K562 (cell line): ENCODE measurements around the gene CARD14. TPM values are rescaled to one million over a fixed set of nuclear protein-coding genes. Genes with fewer than 3 reads are reported as not detected.

ENCODE experiments used
- CEBPB ChIP-seq: fragments of 450-650 bp; IDR thresholded peaks from 2 replicates; pipeline ENCODE4 v1.6.1; 2016; ENCODE audit warnings: missing genetic modification characterization, missing compliant biosample characterization
- PRMT5 ChIP-seq: sonication (generic); formaldehyde crosslinking; IDR thresholded peaks from 2 replicates; pipeline ENCODE4 v1.5.0; 2020; ENCODE audit warnings: missing genetic modification reagents
- ZNF133 ChIP-seq: fragments of 250-450 bp; sonication (Bioruptor Pico); IDR thresholded peaks from 2 replicates; pipeline ENCODE4 v1.4.0; 2020; ENCODE audit warnings: mild to moderate bottlenecking
- ZNF224 ChIP-seq: sonication (generic); formaldehyde crosslinking; IDR thresholded peaks from 2 replicates; pipeline ENCODE4 v1.8.0; 2022; ENCODE audit warnings: mild to moderate bottlenecking, missing genetic modification reagents
- polyA plus RNA-seq, 8 experiments: library from polyadenylated mRNA; depleted of rRNA in 4 of 8; stranded (reverse) in 5 of 8; unstranded in 3 of 8; fragments of >200 nt; fragmentation: Nextera tagmentation in 2 of 8; fragmentation: Illumina TruSeq in 1 of 8; extraction: Ambion mirVana in 2 of 8; extraction: Trizol in 1 of 8; gene quantifications; 2 replicates each; pipeline versions ENCODE4 v1.2.1 to v1.2.3, GENCODE V29; 2011 to 2014; ENCODE audit warnings: inconsistent platforms in 1 of 8, missing spikeins in 1 of 8
- total RNA-seq, 7 experiments: library from RNA; depleted of rRNA in 6 of 7; stranded (reverse); fragments of >200 nt in 6 of 7; fragmentation: Illumina TruSeq in 2 of 7; extraction: Trizol in 2 of 7; gene quantifications; 2 replicates each; pipeline versions ENCODE4 v1.2.1 to v1.2.3, GENCODE V29; 2011 to 2021; ENCODE audit warnings: low replicate concordance in 1 of 7
- TF ChIP-seq, protein P1 (sequence below): IDR thresholded peaks from 2 replicates; pipeline ENCODE4 v1.6.1; 2011; ENCODE audit warnings: borderline replicate concordance, low read depth, mild to moderate bottlenecking, moderate library complexity, low read length; ENCODE audit not compliant: insufficient read depth, poor library complexity, severe bottlenecking
- TF ChIP-seq, protein P2 (sequence below), 2 experiments: IDR thresholded peaks in 1 of 2; conservative IDR thresholded peaks in 1 of 2; 2 replicates each; pipeline ENCODE4 v1.6.1; 2016; ENCODE audit warnings: low read depth in 2 of 2, mild to moderate bottlenecking in 1 of 2, missing compliant biosample characterization in 1 of 2, missing genetic modification characterization in 1 of 2, moderate library complexity in 1 of 2

Gene CARD14
- total and polyA plus RNA-seq, 9 of the 15 experiments (the other 6 are each of a cell fraction or from before 2014, with no cell fraction given), result not detected

DNA sequence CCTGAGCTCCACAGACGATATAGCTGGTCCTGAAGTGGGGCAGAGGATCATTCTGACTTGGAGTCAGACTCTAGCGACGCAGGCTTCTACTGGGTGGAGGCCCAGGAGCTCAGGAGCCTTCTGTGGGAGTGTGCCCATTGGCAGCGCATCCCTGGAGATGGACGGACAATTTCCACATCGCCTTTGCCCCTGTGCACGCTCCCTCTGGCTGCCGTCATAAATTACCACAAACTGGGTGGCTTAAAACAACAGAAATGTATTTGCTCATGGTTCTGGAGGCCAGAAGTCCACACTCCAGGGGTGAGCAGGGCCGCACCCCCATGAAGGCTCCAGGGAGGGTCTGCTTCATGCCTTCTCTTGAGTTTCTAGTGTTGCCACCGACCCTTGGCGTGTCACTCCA is 6.9 kb downstream of the CARD14 start (continued):
- TF ChIP-seq, protein P1, sequence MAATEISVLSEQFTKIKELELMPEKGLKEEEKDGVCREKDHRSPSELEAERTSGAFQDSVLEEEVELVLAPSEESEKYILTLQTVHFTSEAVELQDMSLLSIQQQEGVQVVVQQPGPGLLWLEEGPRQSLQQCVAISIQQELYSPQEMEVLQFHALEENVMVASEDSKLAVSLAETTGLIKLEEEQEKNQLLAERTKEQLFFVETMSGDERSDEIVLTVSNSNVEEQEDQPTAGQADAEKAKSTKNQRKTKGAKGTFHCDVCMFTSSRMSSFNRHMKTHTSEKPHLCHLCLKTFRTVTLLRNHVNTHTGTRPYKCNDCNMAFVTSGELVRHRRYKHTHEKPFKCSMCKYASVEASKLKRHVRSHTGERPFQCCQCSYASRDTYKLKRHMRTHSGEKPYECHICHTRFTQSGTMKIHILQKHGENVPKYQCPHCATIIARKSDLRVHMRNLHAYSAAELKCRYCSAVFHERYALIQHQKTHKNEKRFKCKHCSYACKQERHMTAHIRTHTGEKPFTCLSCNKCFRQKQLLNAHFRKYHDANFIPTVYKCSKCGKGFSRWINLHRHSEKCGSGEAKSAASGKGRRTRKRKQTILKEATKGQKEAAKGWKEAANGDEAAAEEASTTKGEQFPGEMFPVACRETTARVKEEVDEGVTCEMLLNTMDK, result no peak
- TF ChIP-seq ZNF224 (CRISPR knock-in tag), result no peak
- TF ChIP-seq, protein P2, sequence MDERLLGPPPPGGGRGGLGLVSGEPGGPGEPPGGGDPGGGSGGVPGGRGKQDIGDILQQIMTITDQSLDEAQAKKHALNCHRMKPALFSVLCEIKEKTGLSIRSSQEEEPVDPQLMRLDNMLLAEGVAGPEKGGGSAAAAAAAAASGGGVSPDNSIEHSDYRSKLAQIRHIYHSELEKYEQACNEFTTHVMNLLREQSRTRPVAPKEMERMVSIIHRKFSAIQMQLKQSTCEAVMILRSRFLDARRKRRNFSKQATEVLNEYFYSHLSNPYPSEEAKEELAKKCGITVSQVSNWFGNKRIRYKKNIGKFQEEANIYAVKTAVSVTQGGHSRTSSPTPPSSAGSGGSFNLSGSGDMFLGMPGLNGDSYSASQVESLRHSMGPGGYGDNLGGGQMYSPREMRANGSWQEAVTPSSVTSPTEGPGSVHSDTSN (CRISPR knock-in tag; IDR thresholded peaks at IDR 0.05; ENCODE audit: low read depth), result no peak
- TF ChIP-seq, protein P2 (tag; conservative IDR thresholded peaks at IDR 0.05; ENCODE audit: low read depth), result no peak
- no peak for TF ChIP-seq CEBPB (tag)
- TF ChIP-seq ZNF133 (CRISPR knock-in tag), result no peak
- no peak for TF ChIP-seq PRMT5 (CRISPR knock-in tag)
